HCT116 (cell line): ENCODE measurements around the gene GOLGA8R. TPM values are rescaled to one million over a fixed set of nuclear protein-coding genes. Genes with fewer than 3 reads are reported as not detected.
"Not testable (repeated sequence)": the region's sequence is repeated elsewhere in the genome, so short reads cannot be mapped to it uniquely, and the experiment has no call there.

Experiments
- ATAC-seq: fragments of 200-7000 bp; cut with Tn5 transposase; 2 replicates; pipeline ENCODE4 v1.9.1; 2020; ENCODE audit warnings: mild to moderate bottlenecking, moderate library complexity
- Bru-seq: library from RNA; stranded (reverse); fragments of 400-500 nt; gene quantifications from one replicate; lab custom pipeline; 2021; lab: Mats Ljungman, UMichigan
- BruChase-seq, 2 experiments: library from RNA; stranded (reverse); fragments of 400-500 nt; gene quantifications; one replicate each; lab custom pipeline; 2021; lab: Mats Ljungman, UMichigan
- BruUV-seq: library from RNA; stranded (reverse); fragments of 400-500 nt; replicated peaks from 2 replicates; lab custom pipeline; 2021; lab: Mats Ljungman, UMichigan
- CTCF ChIA-PET: fragments of 300-600 bp; sonication (Branson Sonifier 250); formaldehyde crosslinking; loops from one replicate; lab custom pipeline; 2021; ENCODE audit warnings: antibody characterized with exemption; lab: Charles Lee
- POLR2A ChIA-PET: fragments of 300-600, 350-600 bp; sonication (Branson Sonifier 250); formaldehyde crosslinking; loops from one replicate; lab custom pipeline; 2021; ENCODE audit warnings: antibody characterized with exemption; lab: Charles Lee
- RAD21 ChIA-PET, 2 experiments: fragments of 300-600 bp; sonication (Branson Sonifier 250); formaldehyde crosslinking; loops; one replicate each; lab custom pipeline; 2023; ENCODE audit warnings: low total read pairs in 2 of 2; ENCODE audit not compliant: uncharacterized antibody in 2 of 2, unreplicated experiment in 2 of 2, low non-redundant PET in 1 of 2; lab: Charles Lee
- DNase-seq: peaks from one replicate; pipeline ENCODE4 v3.0.0-alpha.2; 2010; ENCODE audit warnings: low read depth, low spot score
- H2AFZ ChIP-seq: fragments of 200-600 bp; shearing (Covaris generic), sonication (generic); 2 replicates; pipeline ENCODE4 v1.6.1; 2017; ENCODE audit warnings: low read depth, mixed run types, mixed read lengths, antibody characterized with exemption, low read length; ENCODE audit not compliant: poor library complexity, severe bottlenecking
- H3K27ac ChIP-seq: 2 replicates; pipeline ENCODE4 v1.5.1; 2012; ENCODE audit warnings: low read depth, low read length
- H3K27me3 ChIP-seq: fragments of 200-600 bp; sonication (generic); 2 replicates; pipeline ENCODE4 v1.6.1; 2016; ENCODE audit warnings: mixed run types, low read length, mixed read lengths; ENCODE audit not compliant: insufficient read depth
- H3K36me3 ChIP-seq, 2 experiments: fragments of 200-500 bp in 1 of 2; fragments of 200-600 bp in 1 of 2; sonication (Bioruptor generic) in 1 of 2; sonication (generic) in 1 of 2; 2 replicates each; pipeline versions ENCODE4 v1.5.1 to v1.6.1; 2014 to 2016; ENCODE audit warnings: low read length in 2 of 2, inconsistent platforms in 1 of 2, mixed read lengths in 1 of 2, mixed run types in 1 of 2; ENCODE audit not compliant: insufficient read depth in 2 of 2, control insufficient read depth in 1 of 2
- H3K4me1 ChIP-seq, 2 experiments: fragments of 200-600 bp in 1 of 2; sonication (generic) in 1 of 2; 2 replicates each; pipeline versions ENCODE4 v1.5.1 to v1.6.1; 2012 to 2017; ENCODE audit warnings: low read length in 2 of 2, inconsistent platforms in 1 of 2, mild to moderate bottlenecking in 1 of 2, mixed read lengths in 1 of 2, mixed run types in 1 of 2, moderate library complexity in 1 of 2; ENCODE audit not compliant: insufficient read depth in 2 of 2, control insufficient read depth in 1 of 2
- H3K4me2 ChIP-seq: fragments of 200-600 bp; sonication (generic); 2 replicates; pipeline ENCODE4 v1.6.1; 2017; ENCODE audit warnings: mixed run types, low read length, mixed read lengths
- H3K4me3 ChIP-seq, 2 experiments: fragments of 200-600 bp in 1 of 2; sonication (generic) in 1 of 2; replicated peaks in 1 of 2; 2 replicates each; pipeline ENCODE4 v1.5.1; 2011 to 2016; ENCODE audit warnings: low read length in 2 of 2, control low read depth in 1 of 2, low read depth in 1 of 2, mild to moderate bottlenecking in 1 of 2, mixed read lengths in 1 of 2, mixed run types in 1 of 2
- H3K79me2 ChIP-seq: fragments of 200-600 bp; sonication (generic); 2 replicates; pipeline ENCODE4 v1.6.1; 2017; ENCODE audit warnings: mild to moderate bottlenecking, mixed run types, low read length, moderate library complexity, mixed read lengths; ENCODE audit not compliant: insufficient read depth
- H3K9ac ChIP-seq: fragments of 200-600 bp; sonication (generic); 2 replicates; pipeline ENCODE4 v1.6.1; 2016; ENCODE audit warnings: low read length, mixed read lengths
- H3K9me2 ChIP-seq: fragments of 200-600 bp; sonication (generic), shearing (Covaris generic); 2 replicates; pipeline ENCODE4 v1.6.1; 2017; ENCODE audit warnings: mixed run types, mild to moderate bottlenecking, moderate library complexity; ENCODE audit not compliant: insufficient read depth
- H3K9me3 ChIP-seq, 2 experiments: fragments of 200-500 bp in 1 of 2; fragments of 200-600 bp in 1 of 2; sonication (Bioruptor generic) in 1 of 2; sonication (generic) in 1 of 2; 2 replicates each; pipeline ENCODE4 v1.6.1; 2014 to 2017; ENCODE audit warnings: low read length in 2 of 2, mixed read lengths in 2 of 2, inconsistent platforms in 1 of 2, low read depth in 1 of 2, mild to moderate bottlenecking in 1 of 2, mixed run types in 1 of 2, moderate library complexity in 1 of 2; ENCODE audit not compliant: control insufficient read depth in 1 of 2, insufficient read depth in 1 of 2
- H4K20me1 ChIP-seq: fragments of 200-600 bp; sonication (generic), shearing (Covaris generic); 2 replicates; pipeline ENCODE4 v1.6.1; 2017; ENCODE audit warnings: mixed run types, mild to moderate bottlenecking, moderate library complexity; ENCODE audit not compliant: insufficient read depth
- intact Hi-C: fragments of 100-400 bp; cut with micrococcal nuclease; formaldehyde crosslinking; loops from 2 replicates; pipeline ENCODE4 v1.10.0; 2022
- long read RNA-seq: library from polyadenylated mRNA; unstranded; transcript quantifications from one replicate; pipeline ENCODE4 v2.0.0, GENCODE V29; 2021; ENCODE audit not compliant: unreplicated experiment
- polyA plus RNA-seq: library from polyadenylated mRNA; unstranded; fragments of >200 nt; gene quantifications from 2 replicates; pipeline ENCODE4 v1.2.1, GENCODE V29; 2012; ENCODE audit warnings: missing spikeins
- total RNA-seq: library from RNA; stranded (reverse); gene quantifications from one replicate; pipeline ENCODE4 v1.2.1, GENCODE V29; 2021; ENCODE audit not compliant: unreplicated experiment

Gene GOLGA8R, protein sequence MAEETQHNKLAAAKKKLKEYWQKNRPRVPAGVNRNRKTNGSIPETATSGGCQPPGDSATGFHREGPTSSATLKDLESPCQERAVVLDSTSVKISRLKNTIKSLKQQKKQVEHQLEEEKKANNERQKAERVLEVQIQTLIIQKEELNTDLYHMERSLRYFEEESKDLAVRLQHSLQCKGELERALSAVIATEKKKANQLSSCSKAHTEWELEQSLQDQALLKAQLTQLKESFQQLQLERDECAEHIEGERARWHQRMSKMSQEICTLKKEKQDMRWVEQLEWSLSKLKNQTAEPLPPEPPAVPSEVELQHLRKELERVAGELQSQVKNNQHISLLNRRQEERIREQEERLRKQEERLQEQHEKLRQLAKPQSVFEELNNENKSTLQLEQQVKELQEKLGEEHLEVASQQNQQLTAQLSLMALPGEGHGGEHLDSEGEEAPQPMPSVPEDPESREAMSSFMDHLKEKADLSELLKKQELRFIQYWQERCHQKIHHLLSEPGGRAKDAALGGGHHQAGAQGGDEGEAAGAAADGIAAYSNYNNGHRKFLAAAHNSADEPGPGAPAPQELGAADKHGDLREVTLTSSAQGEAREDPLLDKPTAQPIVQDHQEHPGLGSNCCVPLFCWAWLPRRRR
- 0.57 TPM for total RNA-seq
- polyA plus RNA-seq: 0.55 and 0.59 TPM in 2 replicates
- percentile 19 among the genes with signal in this experiment for Bru-seq, nascent RNA
- BruChase-seq, experiment 1, labeled RNA remaining after a 6-hour chase: percentile 34 among the genes with signal in this experiment
- percentile 28 among the genes with signal in this experiment for BruChase-seq, experiment 2, labeled RNA remaining after a 2-hour chase
- long read RNA-seq: 0 reads

DNA sequence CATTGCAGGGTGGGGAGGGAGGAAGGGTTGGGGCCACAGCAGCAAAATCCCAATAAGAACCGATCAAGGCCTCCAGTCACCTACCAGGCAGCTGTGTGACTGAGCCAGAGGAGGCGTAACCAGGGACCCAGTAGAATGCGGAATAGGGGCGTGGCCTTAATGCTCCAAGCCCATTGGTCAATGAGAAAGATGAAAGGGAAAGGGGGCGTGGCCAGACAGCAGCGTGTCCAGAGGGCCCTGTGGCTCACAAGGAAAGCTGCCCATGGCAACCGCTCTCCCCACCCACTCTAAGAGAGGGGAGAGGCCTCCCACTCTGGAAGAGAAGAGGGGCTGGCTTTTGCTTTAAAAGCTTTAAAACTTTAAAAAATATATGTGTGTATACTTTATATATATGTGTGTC lies at the start of gene GOLGA8R:
Gene GOLGA8R (minus strand): TSS at position 101 of the 400 bp plus-strand sequence. CDS start 98 bp downstream, at position 3.
- ATAC-seq, H3K9ac ChIP-seq, H3K4me1 ChIP-seq, H3K27ac ChIP-seq, H2AFZ ChIP-seq, RAD21 ChIA-PET, H3K4me3 ChIP-seq, H3K79me2 ChIP-seq, BruUV-seq, CTCF ChIA-PET, intact Hi-C loops, H3K36me3 ChIP-seq, H3K9me2 ChIP-seq, H3K9me3 ChIP-seq, H3K4me2 ChIP-seq, H3K27me3 ChIP-seq, DNase-seq, H4K20me1 ChIP-seq, POLR2A ChIA-PET: not testable (repeated sequence)

DNA sequence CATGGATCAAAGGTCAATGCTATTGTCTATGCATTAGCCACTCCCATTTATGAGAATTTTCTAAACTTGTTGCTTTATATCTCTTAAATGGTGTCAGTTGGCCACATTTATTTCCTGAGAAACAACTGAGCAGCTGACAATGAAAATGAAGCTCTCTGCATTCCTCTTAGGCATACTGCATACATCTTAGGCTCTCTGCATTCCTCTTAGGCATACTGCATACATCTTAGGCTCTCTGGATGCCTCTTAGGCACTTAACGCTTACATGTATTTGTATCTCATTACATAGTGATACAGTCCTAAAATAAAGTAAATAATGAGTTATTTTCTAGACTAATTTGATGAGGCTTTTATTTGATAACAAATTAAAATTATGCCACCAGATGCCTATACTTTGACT lies 49.8 kb upstream of the GOLGA8R start:
- POLR2A ChIA-PET, ATAC-seq, H3K9me3 ChIP-seq, H3K36me3 ChIP-seq, H3K27ac ChIP-seq, DNase-seq, H3K9ac ChIP-seq, H3K9me2 ChIP-seq, intact Hi-C loops, H4K20me1 ChIP-seq, H3K79me2 ChIP-seq, CTCF ChIA-PET, BruUV-seq, H3K4me1 ChIP-seq, H3K4me3 ChIP-seq, H3K27me3 ChIP-seq, H2AFZ ChIP-seq, H3K4me2 ChIP-seq, RAD21 ChIA-PET: not testable (repeated sequence)

DNA sequence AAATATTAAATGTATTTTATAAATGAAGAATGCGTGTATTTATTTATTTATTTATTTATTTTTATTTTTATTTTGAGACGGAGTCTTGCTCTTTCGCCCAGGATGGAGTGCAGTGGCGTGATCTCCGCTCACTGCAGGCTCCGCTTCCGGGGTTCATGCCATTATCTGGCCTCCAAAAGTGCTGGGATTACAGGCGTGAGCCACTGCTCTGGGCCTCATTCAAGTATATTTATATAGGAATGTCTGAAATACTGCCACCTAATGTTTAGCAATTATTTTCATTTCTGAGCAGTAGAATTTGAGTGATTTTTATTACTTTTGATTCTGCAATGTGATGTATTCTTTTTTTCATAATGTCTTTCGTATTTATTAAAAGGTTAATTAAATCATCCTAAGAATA lies 48.1 kb upstream of the GOLGA8R start:
- RAD21 ChIA-PET, H3K4me1 ChIP-seq, POLR2A ChIA-PET, BruUV-seq, H3K36me3 ChIP-seq, H3K27me3 ChIP-seq, H3K4me2 ChIP-seq, H3K27ac ChIP-seq, CTCF ChIA-PET, H2AFZ ChIP-seq, DNase-seq, H3K9me2 ChIP-seq, H3K9ac ChIP-seq, H3K79me2 ChIP-seq, intact Hi-C loops, H3K4me3 ChIP-seq, H3K9me3 ChIP-seq, H4K20me1 ChIP-seq: not testable (repeated sequence)
- ATAC-seq: peak; percentile 68

DNA sequence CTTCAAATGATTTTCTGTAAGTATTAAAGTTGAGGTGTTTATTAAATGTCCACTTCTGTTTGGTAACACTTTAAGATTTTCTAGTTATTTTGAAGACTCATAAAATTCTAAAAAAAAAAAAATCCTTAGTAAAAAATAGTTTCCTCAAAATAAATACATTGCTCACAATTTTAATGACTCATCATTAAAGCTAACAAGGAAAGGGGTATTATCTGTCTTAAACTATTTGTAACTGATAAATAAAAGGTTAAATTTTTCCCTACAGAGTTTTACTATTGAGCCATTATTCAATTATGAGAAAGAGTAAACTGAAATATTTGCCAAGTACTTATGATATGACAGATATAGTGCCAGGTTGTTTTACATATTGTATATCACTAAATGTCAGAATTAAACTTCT lies 38.6 kb upstream of the GOLGA8R start:
- H3K27ac ChIP-seq, H3K27me3 ChIP-seq, ATAC-seq, H3K79me2 ChIP-seq, CTCF ChIA-PET, H3K4me1 ChIP-seq, RAD21 ChIA-PET, H3K9me2 ChIP-seq, POLR2A ChIA-PET, DNase-seq, intact Hi-C loops, H2AFZ ChIP-seq, H4K20me1 ChIP-seq, H3K36me3 ChIP-seq, H3K4me3 ChIP-seq, BruUV-seq, H3K9ac ChIP-seq, H3K4me2 ChIP-seq, H3K9me3 ChIP-seq: not testable (repeated sequence)
